Panc1 (cell line): ENCODE results near the gene MSI2. TPM values are rescaled to one million over a fixed set of nuclear protein-coding genes. Genes with fewer than 3 reads are reported as not detected.

Source experiments
- ATAC-seq: fragments of 200-7000 bp; cut with Tn5 transposase; 2 replicates; pipeline ENCODE4 v1.9.1; 2020; ENCODE audit warnings: mild to moderate bottlenecking, moderate library complexity
- BruUV-seq: library from RNA; stranded (reverse); fragments of 400-500 nt; replicated peaks from 2 replicates; lab custom pipeline; 2021; lab: Mats Ljungman, UMichigan
- CTCF ChIA-PET: fragments of 300-600 bp; sonication (Branson Sonifier 250); formaldehyde crosslinking; loops from one replicate; lab custom pipeline; 2022; ENCODE audit warnings: antibody characterized with exemption; lab: Charles Lee
- POLR2A ChIA-PET: fragments of 300-600 bp; sonication (Branson Sonifier 250); formaldehyde crosslinking; loops from one replicate; lab custom pipeline; 2022; ENCODE audit warnings: antibody characterized with exemption; lab: Charles Lee
- DNase-seq: peaks from one replicate; pipeline ENCODE4 v3.0.0-alpha.2; 2010; ENCODE audit warnings: low read depth, low spot score
- H3K27ac ChIP-seq: 2 replicates; pipeline ENCODE4 v1.5.1; 2011; ENCODE audit warnings: mild to moderate bottlenecking, low read length, inconsistent platforms
- H3K27me3 ChIP-seq: fragments of 200-500 bp; sonication (Bioruptor generic); 2 replicates; pipeline ENCODE4 v1.6.0; 2014; ENCODE audit warnings: low read length, inconsistent platforms; ENCODE audit not compliant: control insufficient read depth, insufficient read depth
- H3K36me3 ChIP-seq: fragments of 200-500 bp; sonication (Bioruptor generic); 2 replicates; pipeline ENCODE4 v1.5.1; 2014; ENCODE audit warnings: inconsistent platforms, mild to moderate bottlenecking, low read length, moderate library complexity; ENCODE audit not compliant: control insufficient read depth, insufficient read depth
- H3K4me1 ChIP-seq: 2 replicates; pipeline ENCODE4 v1.5.1; 2011; ENCODE audit warnings: inconsistent platforms, mild to moderate bottlenecking, low read length, moderate library complexity; ENCODE audit not compliant: control insufficient read depth, insufficient read depth
- H3K4me3 ChIP-seq, 2 experiments: 2 replicates each; pipeline ENCODE4 v1.5.1; 2011 to 2012; ENCODE audit warnings: low read depth in 2 of 2, low read length in 2 of 2, mild to moderate bottlenecking in 2 of 2, inconsistent platforms in 1 of 2, moderate library complexity in 1 of 2
- H3K9me3 ChIP-seq: fragments of 200-500 bp; sonication (Bioruptor generic); 2 replicates; pipeline ENCODE4 v1.5.1; 2014; ENCODE audit warnings: low read depth, mild to moderate bottlenecking, inconsistent platforms, low read length, moderate library complexity; ENCODE audit not compliant: control insufficient read depth, insufficient read depth
- CTCF ChIP-seq: fragments of 450-650 bp; IDR thresholded peaks from 2 replicates; pipeline ENCODE4 v1.5.1; 2017; ENCODE audit warnings: mild to moderate bottlenecking
- POLR2AphosphoS5 ChIP-seq: IDR thresholded peaks from 2 replicates; pipeline ENCODE4 v1.6.1; 2012; ENCODE audit warnings: mild to moderate bottlenecking, low read depth, low read length, moderate library complexity
- SIN3A ChIP-seq: IDR thresholded peaks from 2 replicates; pipeline ENCODE4 v1.6.1; 2012; ENCODE audit warnings: low read depth, mild to moderate bottlenecking, low read length, moderate library complexity, borderline replicate concordance; ENCODE audit not compliant: insufficient read depth
- TCF7L2 ChIP-seq: IDR thresholded peaks from 2 replicates; pipeline ENCODE4 v1.6.1; 2011; ENCODE audit warnings: mild to moderate bottlenecking, low read depth, low read length, inconsistent platforms
- in situ Hi-C: cut with HindIII; loops from 2 replicates; pipeline ENCODE4 v1.10.0; 2016; ENCODE audit warnings: low sequenced_read_pairs, low pct_unique_long_range_greater_than_20kb
- intact Hi-C: fragments of 100-400 bp; cut with micrococcal nuclease; formaldehyde crosslinking; loops from one replicate; pipeline ENCODE4 v1.10.0; 2022; ENCODE audit not compliant: unreplicated experiment
- total RNA-seq: library from RNA; stranded (reverse); gene quantifications from one replicate; pipeline ENCODE4 v1.2.1, GENCODE V29; 2021; ENCODE audit not compliant: unreplicated experiment
- TF ChIP-seq, protein P1 (sequence below), 2 experiments: IDR thresholded peaks; 2 replicates each; pipeline ENCODE4 v1.6.1; 2011 to 2012; ENCODE audit warnings: low read depth in 2 of 2, control low read depth in 1 of 2, low read length in 1 of 2, mild to moderate bottlenecking in 1 of 2, moderate library complexity in 1 of 2; ENCODE audit not compliant: insufficient read depth in 1 of 2

The MSI2 gene
- total RNA-seq, 1 experiment from 2014 or later, result 38.5 TPM

DNA sequence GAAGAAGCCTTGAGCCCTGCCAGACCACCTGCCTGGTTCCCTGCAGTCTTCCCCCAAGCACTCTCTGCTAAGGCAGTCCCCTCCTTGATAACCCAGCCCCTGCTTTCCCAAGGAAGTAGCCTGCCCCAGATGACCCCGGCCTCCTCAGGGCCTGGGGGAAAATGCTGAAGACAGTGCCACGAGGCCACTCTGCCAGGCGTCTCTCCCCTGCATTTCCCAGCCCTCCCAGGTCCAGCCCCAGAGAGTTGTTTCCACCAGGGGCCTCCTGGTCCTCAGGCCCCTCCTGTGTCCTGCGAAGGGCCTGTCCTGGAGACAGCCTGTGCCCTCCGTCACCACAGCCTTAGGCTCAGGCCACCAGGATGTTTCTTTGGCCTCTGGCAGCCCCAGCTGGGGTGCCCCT lies 392.4 kb downstream of the MSI2 start:
- ATAC-seq (peak; percentile 35; the same call in 1 of the 2 replicates), DNase-seq (no peak)
- Histone ChIP-seq H3K4me3 (no peak overlapping the region), H3K9me3 (no peaks in the 10 kb centered on the region), H3K27ac (no peak overlapping the region), H3K27me3 (no peaks in the 10 kb centered on the region), H3K4me1 (no peaks in the 10 kb centered on the region), H3K36me3 (no peaks in the 10 kb centered on the region)
- intact Hi-C loops (no loop called here), in situ Hi-C loops (no loop called here)
- ChIA-PET POLR2A (interaction anchor here (0.7 kb wide), 1 partner anchor 59 kb away, joined by 8 read pairs; no protein-coding TSS in a partner anchor), CTCF (interaction anchor here (1.3 kb wide), 1 partner anchor 23 kb away, joined by 7 read pairs; no protein-coding TSS in a partner anchor)
- BruUV-seq, result no TSS peak
- TF ChIP-seq TCF7L2 (no peak), CTCF (no peak), SIN3A (no peak), POLR2AphosphoS5 (no peak)
- TF ChIP-seq, protein P1, sequence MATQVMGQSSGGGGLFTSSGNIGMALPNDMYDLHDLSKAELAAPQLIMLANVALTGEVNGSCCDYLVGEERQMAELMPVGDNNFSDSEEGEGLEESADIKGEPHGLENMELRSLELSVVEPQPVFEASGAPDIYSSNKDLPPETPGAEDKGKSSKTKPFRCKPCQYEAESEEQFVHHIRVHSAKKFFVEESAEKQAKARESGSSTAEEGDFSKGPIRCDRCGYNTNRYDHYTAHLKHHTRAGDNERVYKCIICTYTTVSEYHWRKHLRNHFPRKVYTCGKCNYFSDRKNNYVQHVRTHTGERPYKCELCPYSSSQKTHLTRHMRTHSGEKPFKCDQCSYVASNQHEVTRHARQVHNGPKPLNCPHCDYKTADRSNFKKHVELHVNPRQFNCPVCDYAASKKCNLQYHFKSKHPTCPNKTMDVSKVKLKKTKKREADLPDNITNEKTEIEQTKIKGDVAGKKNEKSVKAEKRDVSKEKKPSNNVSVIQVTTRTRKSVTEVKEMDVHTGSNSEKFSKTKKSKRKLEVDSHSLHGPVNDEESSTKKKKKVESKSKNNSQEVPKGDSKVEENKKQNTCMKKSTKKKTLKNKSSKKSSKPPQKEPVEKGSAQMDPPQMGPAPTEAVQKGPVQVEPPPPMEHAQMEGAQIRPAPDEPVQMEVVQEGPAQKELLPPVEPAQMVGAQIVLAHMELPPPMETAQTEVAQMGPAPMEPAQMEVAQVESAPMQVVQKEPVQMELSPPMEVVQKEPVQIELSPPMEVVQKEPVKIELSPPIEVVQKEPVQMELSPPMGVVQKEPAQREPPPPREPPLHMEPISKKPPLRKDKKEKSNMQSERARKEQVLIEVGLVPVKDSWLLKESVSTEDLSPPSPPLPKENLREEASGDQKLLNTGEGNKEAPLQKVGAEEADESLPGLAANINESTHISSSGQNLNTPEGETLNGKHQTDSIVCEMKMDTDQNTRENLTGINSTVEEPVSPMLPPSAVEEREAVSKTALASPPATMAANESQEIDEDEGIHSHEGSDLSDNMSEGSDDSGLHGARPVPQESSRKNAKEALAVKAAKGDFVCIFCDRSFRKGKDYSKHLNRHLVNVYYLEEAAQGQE (IDR thresholded peaks at IDR 0.05; ENCODE audit: insufficient read depth in 1 of 2, low read depth in 2 of 2, low read length in 1 of 2), result no peak

DNA sequence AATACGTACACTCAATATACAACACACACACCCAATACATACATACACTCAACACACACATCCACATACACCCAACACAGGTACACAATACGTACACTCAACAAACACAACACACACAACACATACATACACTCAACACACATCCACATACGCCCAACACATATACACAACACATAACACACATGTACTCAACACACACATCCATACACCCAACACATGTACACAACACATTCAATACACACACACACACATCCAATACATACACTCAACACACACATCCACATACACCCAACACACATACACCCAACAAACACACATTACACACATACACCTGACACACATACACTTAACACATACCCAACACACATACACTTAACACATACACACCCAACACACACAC lies 392.9 kb downstream of the MSI2 start:
- in situ Hi-C loops, result no loop called here
- Histone ChIP-seq H3K36me3 (no peaks in the 10 kb centered on the region), H3K4me3 (no peak overlapping the region), H3K27me3 (no peaks in the 10 kb centered on the region), H3K9me3 (no peaks in the 10 kb centered on the region), H3K27ac (no peak overlapping the region), H3K4me1 (no peaks in the 10 kb centered on the region)
- no peak for DNase-seq
- no peak for ATAC-seq
- POLR2A ChIA-PET, result no interaction called here
- intact Hi-C loops, result no loop called here
- TF ChIP-seq CTCF (no peak), POLR2AphosphoS5 (no peak), TCF7L2 (no peak), SIN3A (no peak)
- TF ChIP-seq, protein P1 (IDR thresholded peaks at IDR 0.05; ENCODE audit: insufficient read depth in 1 of 2, low read depth in 2 of 2, low read length in 1 of 2), result no peak
- CTCF ChIA-PET, result no interaction called here
- no TSS peak for BruUV-seq
